ENCODE data around the gene ADGRE3. TPM values are rescaled to one million over a fixed set of nuclear protein-coding genes. Genes with fewer than 3 reads are reported as not detected.
"Not testable (repeated sequence)": the region's sequence is repeated elsewhere in the genome, so short reads cannot be mapped to it uniquely, and the experiment has no call there.

The ADGRE3 gene
- total RNA-seq, 1 experiment from 2014 or later, result not detected

DNA sequence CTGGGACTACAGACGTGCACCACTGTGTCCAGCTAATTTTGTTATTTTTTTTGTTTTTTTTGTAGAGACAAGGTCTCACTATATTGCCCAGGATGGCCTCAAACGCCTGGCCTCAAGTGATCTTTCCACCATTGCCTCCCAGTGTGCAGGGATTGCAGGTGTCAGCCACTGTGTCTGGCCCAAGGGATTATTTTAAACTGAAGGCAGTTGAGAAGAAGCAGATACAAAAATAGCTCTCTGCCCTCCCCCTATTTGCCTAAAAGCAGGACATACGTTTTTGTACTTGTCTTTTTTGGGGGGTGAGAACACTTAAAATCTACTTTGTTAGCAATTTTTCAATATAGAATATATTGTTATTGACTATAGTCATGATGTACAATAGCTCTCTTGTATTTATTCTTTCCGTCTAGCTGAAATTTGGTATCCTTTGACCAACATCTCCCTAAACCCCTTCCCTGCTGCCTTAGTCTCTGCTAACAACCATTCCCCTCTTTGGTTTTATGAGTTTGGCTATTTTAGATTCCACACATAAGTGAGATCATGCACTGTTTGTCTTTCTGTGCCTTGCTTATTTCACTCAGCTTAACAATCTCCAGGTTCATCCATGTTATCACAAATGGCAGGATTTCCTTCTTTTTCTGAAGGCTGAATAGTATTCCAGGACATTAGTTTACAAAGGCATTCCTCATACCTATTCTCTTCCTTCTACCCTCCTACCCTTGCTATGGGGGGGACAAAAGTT is 34.9 kb downstream of the ADGRE3 start (continued):
- TF ChIP-seq SOX15 (CRISPR knock-in tag; IDR thresholded peaks at IDR 0.05), result no peak
- TF ChIP-seq, protein P1, sequence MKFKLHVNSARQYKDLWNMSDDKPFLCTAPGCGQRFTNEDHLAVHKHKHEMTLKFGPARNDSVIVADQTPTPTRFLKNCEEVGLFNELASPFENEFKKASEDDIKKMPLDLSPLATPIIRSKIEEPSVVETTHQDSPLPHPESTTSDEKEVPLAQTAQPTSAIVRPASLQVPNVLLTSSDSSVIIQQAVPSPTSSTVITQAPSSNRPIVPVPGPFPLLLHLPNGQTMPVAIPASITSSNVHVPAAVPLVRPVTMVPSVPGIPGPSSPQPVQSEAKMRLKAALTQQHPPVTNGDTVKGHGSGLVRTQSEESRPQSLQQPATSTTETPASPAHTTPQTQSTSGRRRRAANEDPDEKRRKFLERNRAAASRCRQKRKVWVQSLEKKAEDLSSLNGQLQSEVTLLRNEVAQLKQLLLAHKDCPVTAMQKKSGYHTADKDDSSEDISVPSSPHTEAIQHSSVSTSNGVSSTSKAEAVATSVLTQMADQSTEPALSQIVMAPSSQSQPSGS (CRISPR knock-in tag; IDR thresholded peaks at IDR 0.05; ENCODE audit: borderline replicate concordance, low read depth), result no peak
- no peak for TF ChIP-seq TEAD4 (CRISPR knock-in tag; IDR thresholded peaks at IDR 0.05)
- TF ChIP-seq, protein P2, sequence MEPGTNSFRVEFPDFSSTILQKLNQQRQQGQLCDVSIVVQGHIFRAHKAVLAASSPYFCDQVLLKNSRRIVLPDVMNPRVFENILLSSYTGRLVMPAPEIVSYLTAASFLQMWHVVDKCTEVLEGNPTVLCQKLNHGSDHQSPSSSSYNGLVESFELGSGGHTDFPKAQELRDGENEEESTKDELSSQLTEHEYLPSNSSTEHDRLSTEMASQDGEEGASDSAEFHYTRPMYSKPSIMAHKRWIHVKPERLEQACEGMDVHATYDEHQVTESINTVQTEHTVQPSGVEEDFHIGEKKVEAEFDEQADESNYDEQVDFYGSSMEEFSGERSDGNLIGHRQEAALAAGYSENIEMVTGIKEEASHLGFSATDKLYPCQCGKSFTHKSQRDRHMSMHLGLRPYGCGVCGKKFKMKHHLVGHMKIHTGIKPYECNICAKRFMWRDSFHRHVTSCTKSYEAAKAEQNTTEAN (CRISPR knock-in tag; IDR thresholded peaks at IDR 0.05), result no peak

- no peak overlapping the region for H3K4me3 Mint-ChIP-seq
- peaks cover 5% of the 10 kb centered on the region for H3K4me1 Mint-ChIP-seq
- H3K36me3 Mint-ChIP-seq, result peaks cover 5% of the 10 kb centered on the region; the same call in 1 of the 2 replicates
- ChIA-PET POLR2A (no interaction called here), CTCF (no interaction called here)
- ATAC-seq (peak; percentile 86), DNase-seq (ENCODE audit: low spot score) (peak; percentile 37)
- TF ChIP-seq EMX1 (CRISPR knock-in tag; IDR thresholded peaks at IDR 0.05) (no peak), GTF2I (CRISPR knock-in tag; conservative IDR thresholded peaks at IDR 0.05) (no peak), USF2 (CRISPR knock-in tag; IDR thresholded peaks at IDR 0.05) (peak; percentile 91), USF1 (CRISPR knock-in tag; IDR thresholded peaks at IDR 0.05) (peak; percentile 89), E2F4 (CRISPR knock-in tag; IDR thresholded peaks at IDR 0.05; ENCODE audit: borderline replicate concordance, low read depth) (no peak)
- H3K9me3 Mint-ChIP-seq, result peaks cover 35% of the 10 kb centered on the region
- no peak overlapping the region for H3K27ac Mint-ChIP-seq
- peaks cover 19% of the 10 kb centered on the region for H3K27me3 Mint-ChIP-seq (ENCODE audit: low read depth)
These were observed 42.4 kb downstream of the ADGRE3 start for GRCh38 chr19:14632286-14632685.

GRCh38 chr19:14629557-14629956 is 45.1 kb downstream of the ADGRE3 start:
- Mint-ChIP-seq H3K4me3 (no peak overlapping the region), H3K27ac (no peak overlapping the region), H3K4me1 (peaks cover 3% of the 10 kb centered on the region), H3K27me3 (ENCODE audit: low read depth) (peaks cover 10% of the 10 kb centered on the region), H3K36me3 (peaks cover 5% of the 10 kb centered on the region; the same call in 1 of the 2 replicates), H3K9me3 (peaks cover 31% of the 10 kb centered on the region)
- ChIA-PET CTCF (no interaction called here), POLR2A (no interaction called here)
- DNase-seq (ENCODE audit: low spot score), result no peak
- TF ChIP-seq NFYB (CRISPR knock-in tag; conservative IDR thresholded peaks at IDR 0.05; ENCODE audit: low read depth), result no peak
- TF ChIP-seq ETV6 (CRISPR knock-in tag; IDR thresholded peaks at IDR 0.05), result no peak
- no peak for TF ChIP-seq TCF7 (CRISPR knock-in tag; IDR thresholded peaks at IDR 0.05; ENCODE audit: low read depth)
- no peak for ATAC-seq

- not testable (repeated sequence) for H3K4me3 Mint-ChIP-seq; H3K27ac Mint-ChIP-seq; ATAC-seq; H3K27me3 Mint-ChIP-seq (ENCODE audit: low read depth); DNase-seq (ENCODE audit: low spot score); H3K36me3 Mint-ChIP-seq; H3K4me1 Mint-ChIP-seq
- CTCF ChIA-PET, result interaction anchor here (0.7 to 1.6 kb wide), 2 partner anchors 50 to 432 kb away, joined by 3 to 4 read pairs; no protein-coding TSS in a partner anchor
- H3K9me3 Mint-ChIP-seq, result peaks cover 16% of the 10 kb centered on the region
- POLR2A ChIA-PET, result interaction anchor here (0.6 kb wide), 1 partner anchor 162 kb away, joined by 3 read pairs; no protein-coding TSS in a partner anchor
These were observed 50.2 kb downstream of the ADGRE3 start for GRCh38 chr19:14624491-14624890.
